Measurements from ENCODE around the gene CFAP410.

- no peak for TF ChIP-seq POLR2A (IDR thresholded peaks at IDR 0.05)
- no peak for TF ChIP-seq CTCF (IDR thresholded peaks at IDR 0.05)
- TF ChIP-seq POLR2AphosphoS5 (IDR thresholded peaks at IDR 0.05): no peak
Measured at GRCh38 chr21:44290327-44291077, 48.7 kb downstream of the CFAP410 start.

Measured in prostate gland (tissue), 2 donors.